Activated CD4-positive, alpha-beta T cell treated with anti-CD3 and anti-CD28 coated beads, Interleukin-2, amount 50 U/mL, for 1 hour (primary cell): ENCODE data around the gene LSM3.
A peak's percentile ranks its signal among the peaks of the same experiment; 100 is the strongest.

ENCODE experiments used
- DNase-seq: peaks from one replicate; pipeline ENCODE4 v3.0.0-alpha.2; 2020

LSM3 gene

DNA sequence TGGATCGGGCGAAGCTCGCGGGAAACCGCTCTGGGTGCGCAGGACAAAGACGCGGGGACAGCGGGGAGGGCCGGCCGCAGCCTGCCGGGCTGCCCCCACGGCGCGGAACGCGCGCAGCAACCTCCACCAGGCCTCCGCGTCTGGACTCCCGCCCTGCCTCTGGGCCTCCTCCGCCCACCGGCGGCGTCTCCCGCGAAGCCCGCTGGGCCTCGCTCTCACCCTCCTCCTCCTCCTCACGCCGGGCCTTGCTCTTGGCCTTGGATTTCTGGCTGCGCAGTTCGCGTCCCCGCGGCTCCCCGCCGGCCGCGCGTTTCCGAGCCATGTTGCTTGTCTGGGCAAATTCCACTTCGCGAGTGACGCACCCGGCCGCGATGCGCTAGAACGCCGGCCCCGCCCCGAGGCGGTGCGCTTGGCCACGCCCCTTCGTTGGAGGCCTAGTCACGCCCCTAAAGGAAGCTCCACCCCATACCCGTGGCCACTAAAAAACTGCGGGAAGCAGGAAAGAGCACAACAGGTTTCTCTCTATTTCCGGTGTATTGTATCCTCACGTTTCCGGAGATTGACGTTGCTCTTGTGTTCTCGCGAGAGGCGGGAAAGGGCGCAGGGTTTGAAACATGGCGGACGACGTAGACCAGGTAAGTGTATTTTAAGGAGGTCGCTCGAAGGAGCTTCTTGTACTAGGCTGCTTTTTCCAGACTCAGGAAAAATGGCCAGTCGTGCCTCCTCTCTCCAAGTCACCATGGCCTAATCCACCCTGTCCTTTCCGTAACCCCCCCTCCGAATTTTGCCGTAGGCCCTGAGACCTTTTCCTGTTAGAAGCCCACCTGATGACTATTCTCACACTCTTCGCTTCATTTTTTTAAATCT is at the start of gene LSM3, which contains the start of gene XPC:
LSM3 (plus strand) TSS at position 571 of the 867 bp plus-strand sequence; CDS start at position 615, 44 bp downstream.
XPC (minus strand) TSS at position 355 of the 867 bp plus-strand sequence; CDS start at position 322, 33 bp downstream.
- DNase-seq: peak; percentile 98

DNA sequence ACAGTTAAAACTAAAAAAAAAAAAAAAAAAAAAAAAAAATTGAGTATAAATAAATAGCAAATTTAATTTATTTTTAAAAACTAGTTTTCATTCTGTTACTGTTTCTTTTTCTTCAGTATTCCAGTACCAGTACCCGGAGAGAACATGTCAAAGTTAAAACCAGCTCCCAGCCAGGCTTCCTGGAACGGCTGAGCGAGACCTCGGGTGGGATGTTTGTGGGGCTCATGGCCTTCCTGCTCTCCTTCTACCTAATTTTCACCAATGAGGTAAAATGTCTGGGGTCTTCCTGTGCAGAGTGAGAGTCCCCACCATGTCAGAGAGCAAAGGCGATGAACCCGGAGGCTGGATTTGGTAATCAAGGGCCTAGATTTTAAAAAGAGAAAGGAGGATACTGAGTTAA is 49.3 kb upstream of the LSM3 start:
- DNase-seq: no peak

DNA sequence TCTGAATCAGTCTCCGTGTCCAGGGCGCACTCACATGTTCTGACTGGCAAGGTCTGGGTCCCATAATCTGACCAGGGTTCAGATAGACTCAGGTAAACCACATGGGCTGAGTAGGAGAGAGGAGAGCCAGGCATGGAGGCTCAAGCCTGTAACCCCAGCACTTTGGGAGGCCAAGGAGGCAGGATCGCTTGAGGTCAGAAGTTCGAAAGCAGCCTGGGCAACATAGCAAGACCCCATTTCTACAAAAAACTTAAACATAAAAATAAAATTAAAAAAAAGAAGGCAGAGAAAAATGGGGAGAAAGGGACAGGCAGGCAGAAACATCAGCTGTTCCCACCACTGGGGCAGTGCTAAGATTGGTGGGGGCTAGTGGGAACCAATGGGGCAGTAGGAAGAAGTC is 48.4 kb upstream of the LSM3 start:
- DNase-seq: no peak

DNA sequence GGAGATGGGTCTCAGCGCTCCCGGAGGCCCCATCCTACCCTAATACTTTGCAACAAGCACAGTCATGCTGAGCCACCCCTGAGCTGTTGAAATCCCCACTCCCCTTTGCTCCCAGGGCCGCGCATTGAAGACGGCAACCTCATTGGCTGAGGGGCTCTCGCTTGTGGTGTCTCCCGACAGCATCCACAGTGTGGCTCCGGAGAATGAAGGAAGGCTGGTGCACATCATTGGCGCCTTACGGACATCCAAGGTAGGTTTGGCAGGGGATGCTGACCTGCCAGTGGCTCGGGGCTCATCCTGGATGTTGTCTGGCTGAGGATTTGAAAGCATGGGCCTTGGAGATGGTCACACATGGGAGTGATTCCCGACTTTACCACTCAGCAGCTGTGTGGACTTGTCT is 47.9 kb upstream of the LSM3 start:
- DNase-seq: no peak

DNA sequence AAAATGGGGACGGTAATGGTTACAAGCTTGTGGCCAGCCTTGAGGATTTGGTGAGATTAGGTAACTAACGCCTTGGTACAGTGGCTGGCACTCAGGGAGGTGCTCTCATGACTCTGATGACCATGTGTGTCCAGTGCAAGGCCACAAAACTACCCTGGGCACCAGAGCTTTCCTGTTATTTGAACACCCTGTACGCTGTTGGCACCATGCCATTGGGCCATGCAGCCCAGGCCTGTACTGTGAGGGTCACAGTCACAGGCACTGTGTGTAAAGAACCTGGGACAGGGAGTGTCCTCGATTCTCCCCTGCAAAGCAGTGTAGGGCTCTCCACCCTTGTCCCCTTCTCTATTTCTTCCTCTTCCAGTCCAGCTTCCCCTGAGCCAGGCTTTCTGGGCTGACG is 47.5 kb upstream of the LSM3 start:
- no peak for DNase-seq

DNA sequence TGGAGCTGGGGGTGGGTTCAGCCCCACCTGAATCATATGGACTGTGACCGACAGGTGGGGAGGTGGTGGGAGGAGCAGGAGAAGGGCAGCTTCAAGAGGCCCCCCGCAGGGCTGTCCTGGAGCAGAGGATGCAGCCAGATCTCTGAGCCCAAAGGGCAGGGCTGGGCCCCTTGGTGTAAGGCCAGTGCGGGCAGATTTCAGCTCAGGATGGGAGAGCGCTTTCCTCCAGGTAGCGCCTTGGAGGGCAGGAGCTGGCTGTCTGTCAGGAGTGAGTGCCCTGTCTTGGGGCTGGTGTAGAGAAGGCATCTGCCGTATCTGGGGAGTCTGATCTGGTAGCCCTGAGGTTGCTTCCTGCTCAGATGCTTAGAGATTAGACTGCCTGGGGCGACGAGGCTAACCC is 46.5 kb upstream of the LSM3 start:
- no peak for DNase-seq

DNA sequence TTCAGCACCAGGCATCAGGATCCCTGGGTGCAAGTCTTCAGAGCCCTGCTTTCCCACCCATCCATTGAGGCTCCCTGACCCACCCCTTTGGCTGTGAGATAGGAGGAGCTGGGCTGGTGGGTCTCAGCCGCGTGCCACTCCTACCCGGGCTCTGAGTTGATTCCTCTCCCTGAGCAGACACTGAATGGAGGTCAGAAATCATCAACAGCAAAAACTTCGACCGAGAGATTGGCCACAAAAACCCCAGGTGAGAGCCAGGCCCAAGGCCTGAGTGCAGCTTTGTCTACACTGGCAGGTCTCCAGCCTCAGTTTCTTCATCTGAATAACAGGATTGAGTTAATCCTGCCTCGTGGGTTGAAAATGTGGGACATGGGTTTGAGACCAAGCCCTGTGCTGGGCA is 45.9 kb upstream of the LSM3 start:
- DNase-seq: no peak

DNA sequence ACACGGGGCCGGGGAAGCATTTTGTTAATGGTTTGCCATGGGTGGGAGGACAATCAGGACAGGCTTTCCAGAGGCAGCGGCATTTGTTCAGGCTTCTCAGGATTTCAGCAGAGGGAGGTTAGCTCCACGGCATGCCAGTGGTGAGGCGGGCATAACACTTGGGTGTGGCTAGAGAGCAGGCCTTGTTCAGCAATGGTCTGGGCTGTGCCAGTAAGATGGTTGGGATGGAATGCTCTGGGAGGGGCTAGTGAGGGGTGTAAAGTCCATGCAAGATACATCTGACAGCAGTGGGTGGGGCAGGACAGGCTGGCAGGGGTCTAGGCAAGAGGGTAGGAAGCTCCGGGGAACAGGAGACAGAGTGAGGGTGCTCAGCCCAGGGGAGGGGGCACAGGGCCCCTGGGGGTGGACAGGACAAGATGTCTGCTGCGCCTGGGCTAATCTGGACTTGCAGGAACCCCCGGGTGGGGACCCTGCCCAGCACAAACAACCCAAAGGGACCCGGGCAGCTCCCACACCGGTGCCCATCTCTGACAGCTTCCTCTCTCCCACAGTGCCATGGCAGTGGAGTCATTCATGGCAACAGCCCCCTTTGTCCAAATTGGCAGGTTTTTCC is 45.3 kb upstream of the LSM3 start:
- no peak for DNase-seq

DNA sequence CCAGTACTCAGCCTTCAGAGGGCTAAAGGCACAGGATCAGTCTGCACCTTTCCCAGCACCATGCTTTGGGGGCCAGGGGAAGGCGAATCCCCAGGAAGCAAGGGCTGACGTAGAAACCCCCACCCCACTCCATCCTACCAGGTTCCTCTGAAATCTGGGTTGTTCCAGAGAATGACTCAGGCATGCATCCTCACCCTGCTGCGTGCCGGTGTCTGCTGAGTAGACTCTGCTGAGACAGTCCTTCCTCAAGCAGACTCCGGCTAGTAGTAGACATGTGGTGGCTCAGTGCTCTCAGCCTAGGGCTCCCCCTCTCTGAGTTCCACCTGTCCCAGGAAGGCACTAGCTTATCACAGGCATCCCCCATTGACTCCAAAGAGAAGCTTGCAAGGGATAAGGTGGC is 44.7 kb upstream of the LSM3 start:
- no peak for DNase-seq

DNA sequence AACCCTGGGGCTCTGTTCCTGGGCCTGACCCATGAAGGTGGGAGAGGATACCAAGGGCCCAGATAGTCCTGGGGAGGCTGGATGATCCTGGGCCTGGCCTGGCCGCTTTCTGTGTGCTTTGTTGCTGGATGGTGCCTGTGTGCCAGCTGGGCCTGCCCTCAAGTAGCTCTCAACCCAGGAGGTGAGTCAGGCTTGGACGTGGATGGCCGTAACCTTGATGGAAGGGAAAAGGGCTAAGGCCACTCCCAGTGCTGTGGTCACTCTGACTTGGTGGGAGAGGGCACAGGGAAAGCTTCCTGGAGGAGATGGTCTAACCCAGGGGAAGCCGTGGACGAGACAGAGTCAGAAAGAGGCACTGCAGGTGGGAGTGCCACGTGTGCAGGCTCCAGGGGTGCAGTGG is 44.3 kb upstream of the LSM3 start:
- no peak for DNase-seq

DNA sequence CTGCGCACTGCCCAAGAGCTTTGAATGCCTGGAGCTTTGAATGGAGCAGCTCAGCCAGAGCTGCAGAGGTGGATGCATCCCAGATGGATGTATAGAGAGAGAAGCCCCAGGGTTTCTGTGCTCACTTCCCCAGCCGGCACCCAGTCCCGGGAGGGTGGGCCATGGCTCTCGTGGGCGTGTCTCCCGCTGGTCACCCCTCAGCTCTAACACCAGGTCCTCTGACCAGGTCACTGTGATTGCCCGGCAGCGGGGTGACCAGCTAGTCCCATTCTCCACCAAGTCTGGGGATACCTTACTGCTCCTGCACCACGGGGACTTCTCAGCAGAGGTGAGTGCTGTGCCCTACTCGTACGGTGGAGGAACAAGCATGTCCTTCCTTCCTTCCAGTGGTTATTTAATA is 43.0 kb upstream of the LSM3 start:
- DNase-seq: no peak

DNA sequence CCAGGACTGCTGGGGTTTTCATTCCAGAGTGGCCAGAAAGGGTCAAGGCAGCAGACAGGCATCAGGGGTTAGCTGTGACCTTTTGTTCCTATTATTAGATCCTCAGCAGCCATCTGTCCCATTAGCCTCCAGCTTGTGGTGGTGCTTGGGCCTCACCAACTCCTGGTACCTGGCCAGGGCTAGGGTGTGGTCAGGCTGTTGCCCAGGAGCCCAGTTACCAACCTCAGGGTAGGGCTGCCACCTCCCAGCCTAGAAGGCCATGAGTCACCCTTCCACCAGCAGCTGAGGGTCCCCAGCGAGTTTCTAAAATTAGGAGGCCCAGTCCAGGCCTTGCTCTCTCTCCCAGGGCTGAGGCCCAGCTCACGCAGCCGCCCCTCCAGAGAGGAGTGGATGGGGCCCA is 41.6 kb upstream of the LSM3 start:
- DNase-seq: no peak

DNA sequence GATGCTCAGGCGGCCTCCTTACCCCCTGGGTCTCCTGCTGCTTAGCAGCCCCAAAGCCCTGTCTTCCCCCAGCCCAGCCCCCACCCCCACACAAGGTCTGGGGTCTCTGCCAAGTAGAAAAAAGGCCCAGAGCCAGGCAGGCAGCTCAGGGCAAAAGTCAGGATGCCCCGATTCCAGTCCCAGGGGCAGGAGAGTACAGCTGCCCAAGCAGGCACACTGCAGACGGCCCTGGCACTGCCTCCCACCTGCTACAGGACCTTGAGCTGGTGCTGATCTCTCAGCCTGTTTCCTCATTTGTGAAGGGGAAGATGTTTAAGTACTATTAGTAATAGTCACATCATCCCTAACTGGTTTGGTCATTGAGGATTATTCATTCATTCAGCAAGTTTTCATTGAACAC is 41.2 kb upstream of the LSM3 start:
- no peak for DNase-seq

DNA sequence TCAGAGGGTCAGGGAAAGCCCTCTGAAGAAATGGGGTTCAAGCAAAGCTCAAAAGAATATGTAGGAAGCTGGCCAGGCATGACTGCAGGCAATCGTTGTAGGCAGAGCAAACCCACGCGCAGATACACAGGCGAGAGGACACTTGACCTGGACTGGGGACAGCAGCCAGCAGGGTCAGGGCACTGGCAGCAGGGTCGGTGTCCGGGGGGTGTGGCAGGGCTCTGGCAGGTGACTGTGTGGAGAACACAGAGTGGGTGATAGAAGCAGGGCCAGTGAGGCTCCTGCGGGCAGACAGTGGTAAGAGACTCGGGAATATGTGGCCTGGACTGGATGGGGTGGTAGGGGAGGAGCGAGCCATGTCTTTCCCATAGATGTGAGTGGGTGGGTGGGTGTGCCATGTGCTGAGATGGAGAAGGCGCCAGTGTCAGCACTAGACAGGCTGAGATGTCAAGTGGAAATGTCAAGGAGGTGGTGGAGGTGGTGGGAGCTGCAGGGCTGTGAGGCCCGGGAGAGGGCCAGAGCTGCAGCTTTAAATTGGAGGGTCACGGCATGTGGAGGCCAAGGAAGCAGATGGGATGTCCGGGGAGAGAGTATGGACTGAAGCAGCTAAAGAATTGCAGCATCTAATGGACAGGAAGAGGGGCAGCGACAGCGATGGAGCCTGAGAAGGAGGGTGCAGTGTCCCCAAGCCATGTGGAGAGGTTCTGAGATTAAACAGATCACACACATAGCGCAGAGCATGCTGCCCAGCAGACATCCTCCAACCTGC is 40.3 kb upstream of the LSM3 start:
- no peak for DNase-seq

DNA sequence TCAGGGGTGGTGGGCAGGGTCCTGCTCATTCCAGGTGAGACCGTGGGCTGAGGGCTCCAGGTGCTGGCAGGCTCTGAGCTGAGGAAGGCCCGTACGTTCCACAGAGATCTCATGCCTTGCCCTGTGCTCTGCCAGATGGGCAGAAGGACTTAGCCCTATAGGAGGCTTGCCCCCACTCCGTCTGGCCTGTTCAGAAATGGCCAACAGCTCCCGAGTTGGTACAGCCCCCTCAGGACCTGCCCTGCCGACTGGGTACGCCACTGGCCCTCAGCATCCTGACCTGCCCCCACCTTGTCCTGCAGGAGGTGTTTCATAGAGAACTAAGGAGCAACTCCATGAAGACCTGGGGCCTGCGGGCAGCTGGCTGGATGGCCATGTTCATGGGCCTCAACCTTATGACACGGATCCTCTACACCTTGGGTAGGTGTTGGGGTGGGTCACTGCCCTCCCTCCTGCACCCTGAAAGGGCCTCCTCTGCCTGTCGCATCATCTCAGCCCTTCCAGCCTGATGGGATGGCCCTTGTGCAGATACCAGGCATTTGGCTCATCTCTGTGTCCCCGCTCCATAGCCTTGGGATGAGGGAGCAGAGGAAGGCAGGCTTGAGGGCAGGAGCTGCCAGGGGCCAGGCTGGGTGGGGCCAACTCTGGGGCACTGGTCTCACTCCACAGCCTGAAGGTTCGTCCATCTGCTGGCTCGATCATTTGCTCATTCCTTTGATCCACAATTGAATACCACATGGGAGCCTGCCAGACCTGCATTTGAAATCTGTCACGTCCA is 39.5 kb upstream of the LSM3 start:
- no peak for DNase-seq

DNA sequence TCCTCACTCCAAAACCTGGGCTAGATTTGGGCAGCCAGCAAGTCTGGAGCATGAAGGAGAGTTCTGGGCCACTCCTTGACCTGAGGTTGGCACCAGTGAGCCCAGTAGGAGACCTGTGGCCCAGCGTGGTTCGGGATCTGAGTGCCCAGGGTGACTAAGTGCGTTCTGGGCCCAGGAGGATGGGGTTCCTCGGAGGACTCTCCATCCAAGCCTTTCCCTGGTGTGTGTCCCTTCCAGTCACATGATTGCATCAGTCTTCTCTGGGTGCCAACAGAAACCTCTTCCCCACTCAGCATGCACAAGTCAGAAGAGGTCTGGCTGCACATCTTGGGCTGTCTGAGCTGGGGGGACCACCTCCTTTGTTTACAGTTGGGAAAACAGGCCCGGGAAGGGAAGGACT is 38.8 kb upstream of the LSM3 start:
- DNase-seq: no peak

DNA sequence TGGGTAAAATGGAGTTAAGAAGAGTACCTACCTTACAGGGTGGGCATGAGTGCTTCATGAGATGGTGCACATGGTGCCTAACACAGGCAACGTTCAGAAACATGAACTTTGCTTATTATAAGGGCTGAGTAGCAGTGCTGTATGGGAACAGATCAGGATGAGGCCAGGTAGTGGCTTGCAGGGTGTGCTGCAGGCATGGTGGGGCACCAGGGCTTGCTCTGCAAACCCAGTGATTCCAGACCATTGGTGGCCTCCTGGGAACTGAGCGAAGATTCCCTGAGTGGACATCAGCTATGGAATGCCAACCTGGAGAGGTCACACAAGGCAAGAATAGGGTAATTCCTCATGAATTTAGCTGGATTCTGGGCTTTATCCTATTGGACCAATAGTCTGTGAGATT is 37.9 kb upstream of the LSM3 start:
- no peak for DNase-seq

DNA sequence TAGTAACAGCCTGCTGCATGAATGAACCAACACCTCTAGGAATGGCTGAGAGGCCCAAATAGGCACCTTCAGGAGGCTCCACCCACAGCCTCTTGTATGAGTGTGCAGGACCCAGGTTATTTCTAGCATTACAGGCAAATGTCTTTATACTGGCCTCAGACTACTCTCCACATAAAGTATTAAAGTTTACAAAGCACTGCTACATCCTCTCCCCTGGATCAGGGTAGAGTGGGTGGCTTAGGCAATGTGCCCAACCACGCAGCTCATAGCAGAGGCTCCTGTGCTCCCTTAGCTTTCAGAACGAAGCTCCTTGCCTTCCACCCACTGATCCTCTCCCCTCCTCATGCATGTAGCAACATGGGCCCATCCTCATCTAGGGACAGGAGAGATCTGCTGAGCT is 37.5 kb upstream of the LSM3 start:
- no peak for DNase-seq

DNA sequence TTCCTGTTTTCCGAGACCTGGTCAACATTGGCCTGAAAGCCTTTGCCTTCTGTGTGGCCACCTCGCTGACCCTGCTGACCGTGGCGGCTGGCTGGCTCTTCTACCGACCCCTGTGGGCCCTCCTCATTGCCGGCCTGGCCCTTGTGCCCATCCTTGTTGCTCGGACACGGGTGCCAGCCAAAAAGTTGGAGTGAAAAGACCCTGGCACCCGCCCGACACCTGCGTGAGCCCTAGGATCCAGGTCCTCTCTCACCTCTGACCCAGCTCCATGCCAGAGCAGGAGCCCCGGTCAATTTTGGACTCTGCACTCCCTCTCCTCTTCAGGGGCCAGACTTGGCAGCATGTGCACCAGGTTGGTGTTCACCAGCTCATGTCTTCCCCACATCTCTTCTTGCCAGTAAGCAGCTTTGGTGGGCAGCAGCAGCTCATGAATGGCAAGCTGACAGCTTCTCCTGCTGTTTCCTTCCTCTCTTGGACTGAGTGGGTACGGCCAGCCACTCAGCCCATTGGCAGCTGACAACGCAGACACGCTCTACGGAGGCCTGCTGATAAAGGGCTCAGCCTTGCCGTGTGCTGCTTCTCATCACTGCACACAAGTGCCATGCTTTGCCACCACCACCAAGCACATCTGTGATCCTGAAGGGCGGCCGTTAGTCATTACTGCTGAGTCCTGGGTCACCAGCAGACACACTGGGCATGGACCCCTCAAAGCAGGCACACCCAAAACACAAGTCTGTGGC is 36.8 kb upstream of the LSM3 start:
- DNase-seq: no peak

DNA sequence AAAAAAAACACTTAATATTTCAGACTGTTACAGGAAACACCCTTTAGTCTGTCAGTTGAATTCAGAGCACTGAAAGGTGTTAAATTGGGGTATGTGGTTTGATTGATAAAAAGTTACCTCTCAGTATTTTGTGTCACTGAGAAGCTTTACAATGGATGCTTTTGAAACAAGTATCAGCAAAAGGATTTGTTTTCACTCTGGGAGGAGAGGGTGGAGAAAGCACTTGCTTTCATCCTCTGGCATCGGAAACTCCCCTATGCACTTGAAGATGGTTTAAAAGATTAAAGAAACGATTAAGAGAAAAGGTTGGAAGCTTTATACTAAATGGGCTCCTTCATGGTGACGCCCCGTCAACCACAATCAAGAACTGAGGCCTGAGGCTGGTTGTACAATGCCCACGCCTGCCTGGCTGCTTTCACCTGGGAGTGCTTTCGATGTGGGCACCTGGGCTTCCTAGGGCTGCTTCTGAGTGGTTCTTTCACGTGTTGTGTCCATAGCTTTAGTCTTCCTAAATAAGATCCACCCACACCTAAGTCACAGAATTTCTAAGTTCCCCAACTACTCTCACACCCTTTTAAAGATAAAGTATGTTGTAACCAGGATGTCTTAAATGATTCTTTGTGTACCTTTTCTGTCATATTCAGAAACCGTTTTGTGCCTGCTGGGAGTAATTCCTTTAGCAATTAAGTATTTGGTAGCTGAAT is 35.9 kb upstream of the LSM3 start:
- peak; percentile 69 for DNase-seq
